Heart right ventricle (tissue), 16 donors: Measurements from ENCODE around the gene TTLL1. TPM values are rescaled to one million over a fixed set of nuclear protein-coding genes. Genes with fewer than 3 reads are reported as not detected.
"Not testable (repeated sequence)": the region's sequence is repeated elsewhere in the genome, so short reads cannot be mapped to it uniquely, and the experiment has no call there.

Experiments used
- ATAC-seq, 8 donors: fragments of 200-7000 bp; cut with Tn5 transposase; one replicate each; pipeline ENCODE4 v1.9.1; 2020; ENCODE audit warnings: mild to moderate bottlenecking in 8 of 8, moderate library complexity in 8 of 8, moderate number of reproducible peaks in 1 of 8
- DNase-seq, 2 donors: peaks; one replicate each; pipeline ENCODE4 v3.0.0-alpha.2; 2020
- H3K27ac ChIP-seq, 10 donors: fragments of 200-600 bp; sonication (generic) in 2 of 10; one replicate each; pipeline versions ENCODE4 v1.5.0 to v1.8.0; 2020 to 2022; ENCODE audit warnings: mild to moderate bottlenecking in 3 of 10
- H3K27me3 ChIP-seq, 7 donors: fragments of 200-600 bp; one replicate each; pipeline ENCODE4 v1.8.0; 2021 to 2022; ENCODE audit warnings: mild to moderate bottlenecking in 2 of 7
- H3K36me3 ChIP-seq, 9 donors: fragments of 200-600 bp; sonication (generic) in 1 of 9; one replicate each; pipeline versions ENCODE4 v1.5.0 to v1.8.0; 2020 to 2022; ENCODE audit warnings: mild to moderate bottlenecking in 2 of 9
- H3K4me1 ChIP-seq, 9 donors: fragments of 200-600 bp; sonication (generic) in 1 of 9; one replicate each; pipeline versions ENCODE4 v1.5.0 to v1.8.0; 2020 to 2022; ENCODE audit warnings: mild to moderate bottlenecking in 4 of 9
- H3K4me3 ChIP-seq, 10 donors: fragments of 200-600 bp; sonication (generic) in 2 of 10; one replicate each; pipeline versions ENCODE4 v1.5.0 to v1.8.0; 2020 to 2022; ENCODE audit warnings: mild to moderate bottlenecking in 7 of 10, moderate library complexity in 2 of 10
- H3K9me3 ChIP-seq, 11 donors: fragments of 200-600 bp in 10 of 11; sonication (generic) in 2 of 11; one replicate each; pipeline versions ENCODE4 v1.5.0 to v1.8.0; 2013 to 2022; ENCODE audit warnings: mild to moderate bottlenecking in 2 of 11, control low read depth in 1 of 11, moderate library complexity in 1 of 11
- CTCF ChIP-seq, 9 donors: fragments of 200-600 bp; sonication (generic) in 2 of 9; IDR thresholded peaks; one replicate each; pipeline versions ENCODE4 v1.5.0 to v1.8.0; 2021 to 2022; ENCODE audit warnings: antibody characterized with exemption in 9 of 9, mild to moderate bottlenecking in 5 of 9, moderate library complexity in 1 of 9
- WGBS, 2 donors: extraction: QIAGEN DNeasy Blood & Tissue Kit; methylation state at CpG; one replicate each; pipeline ENCODE4 v1.1.7; 2013; ENCODE audit warnings: inconsistent platforms in 1 of 2; 5-methylcytosine and 5-hydroxymethylcytosine counted together
- intact Hi-C, 10 donors: fragments of 100-400 bp; cut with DNase I; formaldehyde crosslinking; loops; one replicate each; pipeline versions ENCODE4 v1.11.1 to v1.14.2; 2022
- polyA plus RNA-seq, 2 donors: library from polyadenylated mRNA; stranded (reverse); fragments of 200-250 nt; gene quantifications; one replicate each; pipeline ENCODE4 v1.2.3, GENCODE V29; 2013
- total RNA-seq, 10 donors: library from RNA; stranded (reverse); fragmentation: NEBNext Ultra II Directional in 3 of 10; extraction: Animal tissue kit (Norgen Biotek cat#: 25700) in 3 of 10; gene quantifications; one replicate each; pipeline versions ENCODE4 v1.2.1 to v1.2.4, GENCODE V29; 2021 to 2023
- donor health status: Arrhythmogenic right ventricular cardiomyopathy.
- donor health status: ischemic (EF 13 %, LVEDD 7.1; RV severe dilation, severe dysfunction).
- donor health status: healthy with polysubstance abuse.
- donor health status: DM: no; HTN: yes; CAD: no.
- donor health status: DM: no; HTN: no; CAD: no.
- donor health status: ischemic (EF 25% LVEDD 6.9; RV normal size, moderate dysfunction).
- donor health status: ischemic (EF 25% LVEDD 5.7; RV mildly dilated, moderate dysfunction).
- donor health status: healthy.
- donor health status: DM: yes; HTN: yes; CAD: no.
- donor health status: Ischemic cardiomyopathy.
- donor health status: ischemic (EF 35%, LVEDD 5.7; RV mildly dilated, moderate dysfunction).
- donor health status: nonischemic (EF 11% LVEDD 7.7; RV severe dilation, severe dysfunction).
- donor health status: DM: yes; HTN: yes; CAD: no.
- donor health status: PGD.
- donor health status: ischemic (EF 29% LVEDD 5.4; RV normal size, mild dysfunction).
- donor health status: nonischemic (EF 23%, LVEDD 6.1; RV moderate dilation, normal function).

TTLL1 gene
- total and polyA plus RNA-seq, 12 donors: 4.5 to 14.5 (median 10.6) TPM

GRCh38 chr22:43031617-43032016, 57.6 kb downstream of the TTLL1 start:
- 84 to 98% methylated on average over 3 of the region's 3 CpGs for WGBS, 2 donors
- no peak for DNase-seq
- Histone ChIP-seq H3K27me3 (no peaks in the 10 kb centered on the region), H3K9me3 (no peaks in the 10 kb centered on the region), H3K27ac (no peak overlapping the region), H3K36me3 (no peaks in the 10 kb centered on the region), H3K4me1 (peaks cover 0 to 31% (median 7%) of the 10 kb centered on the region in 9 donors), H3K4me3 (no peak overlapping the region)
- no peak for TF ChIP-seq CTCF (IDR thresholded peaks at IDR 0.05)
- intact Hi-C loops: loop anchor here in 2 of 10 donors (10.0 kb wide), 2 partner anchors 167 to 247 kb away; no protein-coding TSS in a partner anchor
- no peak for ATAC-seq

GRCh38 chr22:43018615-43019014, 70.6 kb downstream of the TTLL1 start:
- no peak for TF ChIP-seq CTCF (IDR thresholded peaks at IDR 0.05)
- Histone ChIP-seq H3K4me3 (no peak overlapping the region), H3K4me1 (peaks cover 2 to 17% (median 8%) of the 10 kb centered on the region in 9 donors), H3K9me3 (no peaks in the 10 kb centered on the region), H3K36me3 (no peaks in the 10 kb centered on the region), H3K27ac (no peak overlapping the region), H3K27me3 (no peaks in the 10 kb centered on the region)
- no peak for ATAC-seq
- intact Hi-C loops: loop anchor here in 4 of 10 donors (5.0 to 10.0 kb wide), 3 partner anchors 64 to 116 kb away; no protein-coding TSS in a partner anchor
- no peak for DNase-seq
- 86 to 88% methylated on average over 6 of the region's 6 CpGs for WGBS, 2 donors

DNA sequence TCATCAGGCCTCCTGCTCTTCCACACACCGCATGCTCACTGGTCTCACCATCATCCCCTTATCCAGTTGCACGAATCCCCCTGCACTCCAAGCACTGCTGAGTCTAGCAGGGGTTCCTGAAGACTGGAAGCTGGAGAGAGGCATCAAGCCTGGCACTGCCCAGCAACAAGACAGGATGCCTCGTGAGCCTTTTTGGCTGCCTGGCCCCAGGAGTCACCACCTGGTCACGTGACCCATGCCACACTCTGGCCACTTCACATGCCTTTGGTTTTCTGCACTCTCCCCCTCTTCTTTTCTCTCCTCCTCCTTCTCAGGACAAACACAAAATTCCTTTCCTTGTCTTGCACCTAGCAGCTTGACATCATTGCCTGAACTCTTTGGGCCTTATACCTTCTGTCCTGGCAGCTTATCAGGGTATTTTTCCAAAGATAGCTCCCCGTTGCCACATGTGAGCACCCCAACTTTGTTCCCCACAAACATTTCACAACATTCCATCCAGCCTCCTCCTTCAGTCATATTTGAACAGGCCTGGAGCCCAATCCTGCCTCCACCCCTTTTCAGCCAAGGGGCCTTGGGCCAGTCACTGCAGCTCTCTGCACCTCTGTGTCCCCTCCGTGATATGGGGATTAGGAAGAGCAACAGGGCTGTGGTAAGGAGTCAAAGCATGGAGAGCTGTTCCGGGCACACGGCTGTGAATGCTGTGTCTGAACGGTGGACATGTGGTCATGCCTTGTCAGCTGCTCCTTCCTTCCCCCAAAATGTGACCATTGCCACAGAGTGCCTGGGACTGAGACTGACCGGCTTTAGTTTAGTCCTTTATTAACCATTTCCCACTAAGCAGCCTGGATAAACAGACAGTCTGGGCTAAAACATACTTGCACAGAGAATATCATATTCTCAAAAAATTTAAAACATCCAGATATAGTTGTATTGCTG, 71.4 kb downstream of the TTLL1 start:
- ATAC-seq: no peak
- Histone ChIP-seq H3K4me3 (no peak overlapping the region), H3K36me3 (no peaks in the 10 kb centered on the region), H3K4me1 (peaks cover 4 to 25% (median 16%) of the 10 kb centered on the region in 9 donors), H3K27ac (no peak overlapping the region), H3K9me3 (no peaks in the 10 kb centered on the region), H3K27me3 (no peaks in the 10 kb centered on the region)
- DNase-seq: no peak
- 71 to 73% methylated on average over 10 of the region's 10 CpGs for WGBS, 2 donors
- TF ChIP-seq CTCF (IDR thresholded peaks at IDR 0.05): no peak
- intact Hi-C loops: loop anchor here in 4 of 10 donors (5.0 to 10.0 kb wide), 3 partner anchors 63 to 115 kb away; no protein-coding TSS in a partner anchor

- H3K9me3 ChIP-seq, H3K27me3 ChIP-seq, H3K36me3 ChIP-seq, H3K4me3 ChIP-seq, ATAC-seq, H3K27ac ChIP-seq, DNase-seq: not testable (repeated sequence)
- intact Hi-C loops: loop anchor here in 4 of 10 donors (5.0 to 10.0 kb wide), 3 partner anchors 61 to 114 kb away; no protein-coding TSS in a partner anchor
- 90 to 95% methylated on average over 5 of the region's 5 CpGs for WGBS, 2 donors
- peaks cover 4 to 33% (median 16%) of the 10 kb centered on the region in 9 donors for H3K4me1 ChIP-seq
Measured at GRCh38 chr22:43016150-43016549, 73.0 kb downstream of the TTLL1 start.
